RWPE2 (cell line): ENCODE measurements around the gene SORT1.

Source experiments
- ATAC-seq: fragments of 200-7000 bp; cut with Tn5 transposase; 3 replicates; pipeline ENCODE4 v1.9.1; 2021; ENCODE audit warnings: low read depth
- DNase-seq: peaks from one replicate; pipeline ENCODE4 v3.0.0-alpha.2; 2020; ENCODE audit warnings: low spot score
- H3K27ac ChIP-seq: fragments of 450-650 bp; 2 replicates; pipeline ENCODE4 v1.5.1; 2017; ENCODE audit warnings: mild to moderate bottlenecking; ENCODE audit not compliant: poor library complexity, severe bottlenecking
- H3K27me3 ChIP-seq: fragments of 250-450 bp; sonication (Bioruptor Pico); 2 replicates; pipeline ENCODE4 v1.5.1; 2021; ENCODE audit warnings: mild to moderate bottlenecking, moderate library complexity; ENCODE audit not compliant: insufficient read depth, poor library complexity, severe bottlenecking
- H3K36me3 ChIP-seq: fragments of 250-450 bp; sonication (Bioruptor Pico); 2 replicates; pipeline ENCODE4 v1.5.1; 2020; ENCODE audit warnings: low read depth, mild to moderate bottlenecking, moderate library complexity
- H3K4me1 ChIP-seq: fragments of 250-450 bp; sonication (Bioruptor Pico); 2 replicates; pipeline ENCODE4 v1.5.1; 2021; ENCODE audit warnings: mild to moderate bottlenecking, moderate library complexity; ENCODE audit not compliant: insufficient read depth, poor library complexity, severe bottlenecking
- H3K4me3 ChIP-seq: fragments of 250-450 bp; sonication (Bioruptor Pico); 2 replicates; pipeline ENCODE4 v1.5.1; 2021; ENCODE audit warnings: mild to moderate bottlenecking, moderate library complexity; ENCODE audit not compliant: severe bottlenecking
- H3K9me3 ChIP-seq: fragments of 250-450 bp; sonication (Bioruptor Pico); 2 replicates; pipeline ENCODE4 v1.5.1; 2021; ENCODE audit warnings: mild to moderate bottlenecking, moderate library complexity; ENCODE audit not compliant: severe bottlenecking
- CTCF ChIP-seq: fragments of 450-650 bp; IDR thresholded peaks from one replicate; pipeline ENCODE4 v1.5.1; 2017; ENCODE audit warnings: mild to moderate bottlenecking, moderate library complexity; ENCODE audit not compliant: poor library complexity, severe bottlenecking

Gene SORT1

GRCh38 chr1:109357616-109358015 lies 40.1 kb downstream of the SORT1 start:
- H3K9me3 ChIP-seq: no peaks in the 10 kb centered on the region
- H3K4me3 ChIP-seq: no peak overlapping the region
- DNase-seq (no peak), ATAC-seq (no peak)
- H3K27ac ChIP-seq: no peak overlapping the region
- TF ChIP-seq CTCF: no peak
- H3K27me3 ChIP-seq: no peaks in the 10 kb centered on the region
- no peaks in the 10 kb centered on the region for H3K36me3 ChIP-seq
- no peaks in the 10 kb centered on the region for H3K4me1 ChIP-seq

GRCh38 chr1:109356915-109357314 lies 40.8 kb downstream of the SORT1 start:
- Histone ChIP-seq H3K27ac (no peak overlapping the region), H3K36me3 (no peaks in the 10 kb centered on the region), H3K4me1 (no peaks in the 10 kb centered on the region), H3K27me3 (no peaks in the 10 kb centered on the region), H3K4me3 (no peak overlapping the region), H3K9me3 (no peaks in the 10 kb centered on the region)
- DNase-seq (no peak), ATAC-seq (no peak)
- TF ChIP-seq CTCF: no peak

GRCh38 chr1:109356505-109356904 lies 41.2 kb downstream of the SORT1 start:
- Histone ChIP-seq H3K4me1 (no peaks in the 10 kb centered on the region), H3K4me3 (no peak overlapping the region), H3K9me3 (no peaks in the 10 kb centered on the region), H3K36me3 (no peaks in the 10 kb centered on the region), H3K27me3 (no peaks in the 10 kb centered on the region), H3K27ac (no peak overlapping the region)
- ATAC-seq: no peak
- no peak for TF ChIP-seq CTCF
- no peak for DNase-seq

- Histone ChIP-seq H3K36me3 (no peaks in the 10 kb centered on the region; the same call in 1 of the 2 replicates), H3K4me3 (no peak overlapping the region), H3K4me1 (no peaks in the 10 kb centered on the region), H3K27ac (no peak overlapping the region), H3K9me3 (no peaks in the 10 kb centered on the region), H3K27me3 (no peaks in the 10 kb centered on the region)
- ATAC-seq (no peak), DNase-seq (no peak)
- TF ChIP-seq CTCF: no peak
Observed at GRCh38 chr1:109354929-109355328, 42.8 kb downstream of the SORT1 start.

- Histone ChIP-seq H3K36me3 (no peaks in the 10 kb centered on the region; the same call in 1 of the 2 replicates), H3K9me3 (no peaks in the 10 kb centered on the region), H3K4me3 (no peak overlapping the region), H3K27ac (no peak overlapping the region), H3K4me1 (no peaks in the 10 kb centered on the region), H3K27me3 (no peaks in the 10 kb centered on the region)
- DNase-seq (no peak), ATAC-seq (no peak)
- TF ChIP-seq CTCF: no peak
Observed at GRCh38 chr1:109351457-109351856, 46.3 kb downstream of the SORT1 start.
